IMR-90 (cell line): ENCODE results near the gene CTSH. TPM values are rescaled to one million over a fixed set of nuclear protein-coding genes. Genes with fewer than 3 reads are reported as not detected.

Experiments used
- ATAC-seq: fragments of 200-7000 bp; cut with Tn5 transposase; 2 replicates; pipeline ENCODE4 v1.9.1; 2020; ENCODE audit warnings: low read depth, mild to moderate bottlenecking, moderate library complexity
- BruUV-seq: library from RNA; stranded (reverse); fragments of 400-500 nt; replicated peaks from 2 replicates; lab custom pipeline; 2021; lab: Mats Ljungman, UMichigan
- CTCF ChIA-PET: fragments of 300-600 bp; formaldehyde crosslinking; extraction: SDS; loops from one replicate; lab custom pipeline; 2021; ENCODE audit warnings: antibody characterized with exemption; lab: Yijun Ruan, JAX
- POLR2A ChIA-PET: fragments of 300-600 bp; sonication (Branson Sonifier 250); formaldehyde crosslinking; loops from one replicate; lab custom pipeline; 2022; ENCODE audit warnings: antibody characterized with exemption; ENCODE audit not compliant: unreplicated experiment; lab: Charles Lee
- DNase-seq: peaks from one replicate; pipeline ENCODE4 v3.0.0; 2013
- H2AFZ ChIP-seq: replicated peaks from 2 replicates; pipeline ENCODE3; 2013; ENCODE audit warnings: low read length, mild to moderate bottlenecking; ENCODE audit not compliant: poor library complexity
- H2AK5ac ChIP-seq: 2 replicates; pipeline ENCODE4 v1.6.1; 2013; ENCODE audit warnings: low read depth, low read length, inconsistent platforms
- H2AK9ac ChIP-seq: replicated peaks from 2 replicates; pipeline ENCODE3; 2013; ENCODE audit warnings: mild to moderate bottlenecking, low read depth, low read length, moderate library complexity; ENCODE audit not compliant: poor library complexity
- H2BK120ac ChIP-seq: 2 replicates; pipeline ENCODE4 v1.6.1; 2013; ENCODE audit warnings: low read depth, low read length, inconsistent platforms
- H2BK15ac ChIP-seq: 3 replicates; pipeline ENCODE4 v1.6.1; 2013; ENCODE audit warnings: low read depth, low read length, inconsistent platforms
- H2BK20ac ChIP-seq: 2 replicates; pipeline ENCODE4 v1.6.1; 2013; ENCODE audit warnings: low read depth, mild to moderate bottlenecking, inconsistent platforms, low read length, moderate library complexity
- H2BK5ac ChIP-seq: 2 replicates; pipeline ENCODE4 v1.6.1; 2013; ENCODE audit warnings: mild to moderate bottlenecking, low read depth, low read length, inconsistent platforms; ENCODE audit not compliant: poor library complexity, severe bottlenecking
- H3K14ac ChIP-seq: replicated peaks from 2 replicates; pipeline ENCODE4 v1.6.1; 2013; ENCODE audit warnings: low read depth, low read length, inconsistent platforms
- H3K18ac ChIP-seq: 2 replicates; pipeline ENCODE4 v1.6.1; 2013; ENCODE audit warnings: low read depth, low read length, control low read depth
- H3K23ac ChIP-seq: 2 replicates; pipeline ENCODE4 v1.6.1; 2013; ENCODE audit warnings: low read depth, low read length, inconsistent platforms
- H3K27ac ChIP-seq: 2 replicates; pipeline ENCODE4 v1.5.1; 2013; ENCODE audit warnings: mild to moderate bottlenecking, control low read depth, low read length; ENCODE audit not compliant: insufficient read depth
- H3K27me3 ChIP-seq: 2 replicates; pipeline ENCODE4 v1.6.1; 2013; ENCODE audit warnings: low read length; ENCODE audit not compliant: control insufficient read depth, insufficient read depth
- H3K36me3 ChIP-seq: 2 replicates; pipeline ENCODE4 v1.6.1; 2013; ENCODE audit warnings: low read length, mixed read lengths; ENCODE audit not compliant: control insufficient read depth, insufficient read depth
- H3K4ac ChIP-seq: 2 replicates; pipeline ENCODE4 v1.6.1; 2013; ENCODE audit warnings: low read depth, low read length, inconsistent platforms
- H3K4me1 ChIP-seq: 2 replicates; pipeline ENCODE4 v1.6.1; 2013; ENCODE audit warnings: low read length, mixed read lengths; ENCODE audit not compliant: control insufficient read depth, insufficient read depth
- H3K4me2 ChIP-seq: 2 replicates; pipeline ENCODE4 v1.6.1; 2013; ENCODE audit warnings: low read depth, mild to moderate bottlenecking, control low read depth, low read length, moderate library complexity
- H3K4me3 ChIP-seq: 2 replicates; pipeline ENCODE4 v1.5.1; 2013; ENCODE audit warnings: low read depth, mild to moderate bottlenecking, control low read depth, low read length, moderate library complexity; ENCODE audit not compliant: insufficient read depth
- H3K56ac ChIP-seq: 2 replicates; pipeline ENCODE4 v1.6.1; 2013; ENCODE audit warnings: low read length, inconsistent platforms; ENCODE audit not compliant: insufficient read depth; ENCODE audit errors: extremely low read depth
- H3K79me1 ChIP-seq, 2 experiments: 2 replicates each; pipeline ENCODE4 v1.6.1; 2013; ENCODE audit warnings: low read length in 2 of 2, inconsistent platforms in 1 of 2, low read depth in 1 of 2
- H3K9ac ChIP-seq: 2 replicates; pipeline ENCODE4 v1.6.1; 2013; ENCODE audit warnings: low read depth, low read length, control low read depth
- H3K9me1 ChIP-seq: 2 replicates; pipeline ENCODE4 v1.6.1; 2013; ENCODE audit warnings: low read length, inconsistent platforms; ENCODE audit not compliant: insufficient read depth
- H3K9me3 ChIP-seq: 2 replicates; pipeline ENCODE4 v1.6.1; 2013; ENCODE audit warnings: low read length; ENCODE audit not compliant: control insufficient read depth, insufficient read depth
- H4K20me1 ChIP-seq: 2 replicates; pipeline ENCODE4 v1.6.1; 2013; ENCODE audit warnings: low read length, inconsistent platforms; ENCODE audit not compliant: insufficient read depth
- H4K5ac ChIP-seq: 2 replicates; pipeline ENCODE4 v1.6.1; 2013; ENCODE audit warnings: mild to moderate bottlenecking, low read depth, low read length, control low read depth
- H4K8ac ChIP-seq, 2 experiments: 2 replicates each; pipeline ENCODE4 v1.6.1; 2013; ENCODE audit warnings: low read depth in 2 of 2, low read length in 2 of 2, control low read depth in 1 of 2, inconsistent platforms in 1 of 2
- H4K91ac ChIP-seq: 2 replicates; pipeline ENCODE4 v1.6.1; 2013; ENCODE audit warnings: low read depth, low read length, inconsistent platforms; ENCODE audit not compliant: insufficient read depth
- CEBPB ChIP-seq: IDR thresholded peaks from 2 replicates; pipeline ENCODE4 v1.6.1; 2012; ENCODE audit warnings: low read depth, low read length, improper control_type of control experiment
- CHD1 ChIP-seq: IDR thresholded peaks from 2 replicates; pipeline ENCODE4 v1.6.1; 2012; ENCODE audit warnings: low read depth, low read length, improper control_type of control experiment
- MAFK ChIP-seq: IDR thresholded peaks from 2 replicates; pipeline ENCODE4 v1.6.1; 2012; ENCODE audit warnings: low read depth, low read length, improper control_type of control experiment
- MAZ ChIP-seq: IDR thresholded peaks from 2 replicates; pipeline ENCODE4 v1.6.1; 2012; ENCODE audit warnings: low read depth, mild to moderate bottlenecking, low read length, improper control_type of control experiment, moderate library complexity, borderline replicate concordance
- MXI1 ChIP-seq: IDR thresholded peaks from 2 replicates; pipeline ENCODE4 v1.6.1; 2012; ENCODE audit warnings: low read depth, mild to moderate bottlenecking, low read length, moderate library complexity, borderline replicate concordance
- NFE2L2 ChIP-seq: fragments of 150-350 bp; IDR thresholded peaks from 2 replicates; pipeline ENCODE4 v1.6.1; 2016; ENCODE audit warnings: low read depth, mild to moderate bottlenecking, low read length
- POLR2A ChIP-seq: IDR thresholded peaks from 2 replicates; pipeline ENCODE4 v1.6.1; 2012; ENCODE audit warnings: mild to moderate bottlenecking, low read depth, low read length
- RAD21 ChIP-seq: IDR thresholded peaks from 2 replicates; pipeline ENCODE4 v1.6.1; 2012; ENCODE audit warnings: low read length, improper control_type of control experiment
- RCOR1 ChIP-seq: IDR thresholded peaks from 2 replicates; pipeline ENCODE4 v1.6.1; 2012; ENCODE audit warnings: mild to moderate bottlenecking, low read length, improper control_type of control experiment; ENCODE audit not compliant: insufficient replicate concordance
- RFX5 ChIP-seq: IDR thresholded peaks from 2 replicates; pipeline ENCODE4 v1.8.0; 2012; ENCODE audit warnings: low read depth, mild to moderate bottlenecking, low read length, moderate library complexity
- SMC3 ChIP-seq: fragments of 150-350 bp; IDR thresholded peaks from 2 replicates; pipeline ENCODE4 v1.6.1; 2016; ENCODE audit warnings: low read depth, mild to moderate bottlenecking, antibody characterized with exemption, low read length, moderate library complexity
- WGBS, 2 experiments: methylation state at CpG; one replicate each; pipeline versions ENCODE4 v1.1.5 to v1.1.7; 2013; ENCODE audit warnings: missing lambda C conversion rate in 2 of 2; ENCODE audit not compliant: insufficient read length in 1 of 2; ENCODE audit errors: extremely low coverage in 2 of 2; 5-methylcytosine and 5-hydroxymethylcytosine counted together
- dilution Hi-C: fragments of 300-500 bp; cut with HindIII; formaldehyde crosslinking; loops from one replicate; pipeline ENCODE4 v1.14.3; 2018; ENCODE audit warnings: low sequenced_read_pairs; ENCODE audit not compliant: unreplicated experiment
- in situ Hi-C: fragments of 300-500 bp; cut with MboI; formaldehyde crosslinking; loops from 3 replicates; pipeline ENCODE4 v1.14.3; 2019; ENCODE audit warnings: low sequenced_read_pairs, inconsistent platforms, mixed read lengths
- intact Hi-C: fragments of 100-400 bp; cut with micrococcal nuclease; formaldehyde crosslinking; loops from 2 replicates; pipeline ENCODE4 v1.10.0; 2022
- polyA plus RNA-seq, 3 experiments: library from polyadenylated mRNA; depleted of rRNA; stranded (reverse); fragments of >200 nt; gene quantifications; 2 replicates each; pipeline ENCODE4 v1.2.3, GENCODE V29; 2012; ENCODE audit warnings: low replicate concordance in 1 of 3
- total RNA-seq: library from RNA; depleted of rRNA; stranded (reverse); fragments of >200 nt; gene quantifications from 2 replicates; pipeline ENCODE4 v1.2.3, GENCODE V29; 2012
- TF ChIP-seq, protein P1 (sequence below): conservative IDR thresholded peaks from 2 replicates; pipeline ENCODE4 v1.5.1; 2012; ENCODE audit warnings: mild to moderate bottlenecking, low read depth, low read length, improper control_type of control experiment
- TF ChIP-seq, protein P2 (sequence below): fragments of 150-350 bp; IDR thresholded peaks from 2 replicates; pipeline ENCODE4 v1.6.1; 2017; ENCODE audit warnings: mild to moderate bottlenecking, antibody characterized with exemption, low read length, low read depth
- TF ChIP-seq, protein P3 (sequence below): fragments of 150-350 bp; IDR thresholded peaks from 2 replicates; pipeline ENCODE4 v1.6.1; 2016; ENCODE audit warnings: low read depth, mild to moderate bottlenecking, low read length, moderate library complexity, borderline replicate concordance

Gene CTSH
- total and polyA plus RNA-seq, 2 of the 4 experiments (the other 2 are of a cell fraction): 11.7 to 13.9 TPM

DNA sequence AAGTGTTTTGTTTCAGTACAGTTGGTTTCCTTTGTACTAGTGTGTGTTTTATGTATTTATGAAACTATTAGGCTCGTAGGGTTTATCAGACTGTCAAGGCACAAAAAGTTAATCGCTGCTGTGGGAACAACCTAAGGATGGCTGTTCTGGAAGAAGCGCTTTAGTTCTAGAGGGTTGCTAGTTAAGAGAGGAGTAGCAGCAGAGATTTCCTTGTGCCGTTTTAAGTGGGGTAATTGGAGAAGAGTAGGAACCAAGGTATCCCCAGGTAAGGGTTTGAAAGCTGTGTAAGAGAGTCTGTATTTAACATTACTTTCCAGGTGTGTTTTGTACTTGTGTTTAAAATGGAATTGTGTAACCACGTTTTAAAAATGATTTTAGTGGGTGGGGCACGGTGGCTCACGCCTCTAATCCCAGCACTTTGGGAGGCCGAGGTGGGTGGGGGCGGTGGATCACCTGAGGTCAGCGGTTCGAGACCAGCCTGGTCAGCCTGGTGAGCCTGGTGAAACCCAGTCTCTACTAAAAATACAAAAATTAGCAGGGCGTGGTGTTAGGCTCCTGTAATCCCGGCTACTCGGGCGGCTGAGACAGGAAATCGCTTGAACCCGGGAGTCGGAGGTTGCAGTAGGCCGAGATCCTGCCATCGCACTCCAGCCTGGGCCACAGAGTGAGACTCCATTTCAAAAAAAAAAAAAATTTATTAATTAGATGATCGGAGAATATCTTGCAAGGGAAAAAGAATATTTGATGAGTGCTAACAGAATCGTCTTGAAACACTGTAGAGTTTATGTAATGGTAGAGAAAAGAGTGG, 69.5 kb downstream of the CTSH start:
- H4K20me1 ChIP-seq: peaks cover 69% of the 10 kb centered on the region
- CTCF ChIA-PET: no interaction called here
- in situ Hi-C loops: no loop called here
- intact Hi-C loops: no loop called here
- peak overlapping the region; percentile 67 for H3K4me3 ChIP-seq
- H3K4ac ChIP-seq: no peak overlapping the region
- H3K9me1 ChIP-seq: 0 out of 2 replicates have a peak, but pooled peaks cover 3% of the 10 kb centered on the region
- H2BK5ac ChIP-seq: peak overlapping the region; percentile 56
- H3K79me1 ChIP-seq: peaks cover 3 to 22% of the 10 kb centered on the region in 2 experiments; a peak in 2 of 4 replicates
- no peak overlapping the region for H4K91ac ChIP-seq
- no peak overlapping the region for H2AK9ac ChIP-seq
- no peak overlapping the region for H2BK120ac ChIP-seq
- no peak overlapping the region for H4K8ac ChIP-seq
- no peak overlapping the region for H2BK15ac ChIP-seq
- H2BK20ac ChIP-seq: no peak overlapping the region
- dilution Hi-C loops: no loop called here
- H3K36me3 ChIP-seq: peaks cover 3% of the 10 kb centered on the region
- POLR2A ChIA-PET: no interaction called here
- BruUV-seq: no TSS peak
- DNase-seq: peak; percentile 7
- no peaks in the 10 kb centered on the region for H3K9me3 ChIP-seq
- no peak overlapping the region for H2AFZ ChIP-seq
- peak overlapping the region; percentile 0; the same call in 1 of the 2 replicates for H3K14ac ChIP-seq
- H3K23ac ChIP-seq: peak overlapping the region; percentile 39
- H3K27me3 ChIP-seq: no peaks in the 10 kb centered on the region
- peak overlapping the region; percentile 98; the same call in 1 of the 2 replicates for H3K9ac ChIP-seq
- peak overlapping the region; percentile 96 for H3K4me2 ChIP-seq
- peak overlapping the region; percentile 28; the same call in 1 of the 2 replicates for H3K27ac ChIP-seq
- ATAC-seq: no peak
- WGBS, 2 experiments: 43 to 100% methylated on average over 1 to 7 of the region's 22 CpGs
- H3K56ac ChIP-seq: peak overlapping the region; percentile 41; the same call in 1 of the 2 replicates
- H2AK5ac ChIP-seq: no peak overlapping the region
- H4K5ac ChIP-seq: no peak overlapping the region
- H3K18ac ChIP-seq: no peak overlapping the region
- H3K4me1 ChIP-seq: peaks cover 10% of the 10 kb centered on the region
- no peak for TF ChIP-seq RCOR1
- TF ChIP-seq, protein P1, sequence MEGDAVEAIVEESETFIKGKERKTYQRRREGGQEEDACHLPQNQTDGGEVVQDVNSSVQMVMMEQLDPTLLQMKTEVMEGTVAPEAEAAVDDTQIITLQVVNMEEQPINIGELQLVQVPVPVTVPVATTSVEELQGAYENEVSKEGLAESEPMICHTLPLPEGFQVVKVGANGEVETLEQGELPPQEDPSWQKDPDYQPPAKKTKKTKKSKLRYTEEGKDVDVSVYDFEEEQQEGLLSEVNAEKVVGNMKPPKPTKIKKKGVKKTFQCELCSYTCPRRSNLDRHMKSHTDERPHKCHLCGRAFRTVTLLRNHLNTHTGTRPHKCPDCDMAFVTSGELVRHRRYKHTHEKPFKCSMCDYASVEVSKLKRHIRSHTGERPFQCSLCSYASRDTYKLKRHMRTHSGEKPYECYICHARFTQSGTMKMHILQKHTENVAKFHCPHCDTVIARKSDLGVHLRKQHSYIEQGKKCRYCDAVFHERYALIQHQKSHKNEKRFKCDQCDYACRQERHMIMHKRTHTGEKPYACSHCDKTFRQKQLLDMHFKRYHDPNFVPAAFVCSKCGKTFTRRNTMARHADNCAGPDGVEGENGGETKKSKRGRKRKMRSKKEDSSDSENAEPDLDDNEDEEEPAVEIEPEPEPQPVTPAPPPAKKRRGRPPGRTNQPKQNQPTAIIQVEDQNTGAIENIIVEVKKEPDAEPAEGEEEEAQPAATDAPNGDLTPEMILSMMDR: no peak
- TF ChIP-seq, protein P2, sequence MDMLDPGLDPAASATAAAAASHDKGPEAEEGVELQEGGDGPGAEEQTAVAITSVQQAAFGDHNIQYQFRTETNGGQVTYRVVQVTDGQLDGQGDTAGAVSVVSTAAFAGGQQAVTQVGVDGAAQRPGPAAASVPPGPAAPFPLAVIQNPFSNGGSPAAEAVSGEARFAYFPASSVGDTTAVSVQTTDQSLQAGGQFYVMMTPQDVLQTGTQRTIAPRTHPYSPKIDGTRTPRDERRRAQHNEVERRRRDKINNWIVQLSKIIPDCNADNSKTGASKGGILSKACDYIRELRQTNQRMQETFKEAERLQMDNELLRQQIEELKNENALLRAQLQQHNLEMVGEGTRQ: no peak
- TF ChIP-seq NFE2L2: no peak
- TF ChIP-seq MAFK: no peak
- no peak for TF ChIP-seq RAD21
- TF ChIP-seq MAZ: no peak
- TF ChIP-seq POLR2A: no peak
- no peak for TF ChIP-seq RFX5
- no peak for TF ChIP-seq CHD1
- no peak for TF ChIP-seq SMC3
- TF ChIP-seq CEBPB: no peak
- no peak for TF ChIP-seq MXI1
- TF ChIP-seq, protein P3, sequence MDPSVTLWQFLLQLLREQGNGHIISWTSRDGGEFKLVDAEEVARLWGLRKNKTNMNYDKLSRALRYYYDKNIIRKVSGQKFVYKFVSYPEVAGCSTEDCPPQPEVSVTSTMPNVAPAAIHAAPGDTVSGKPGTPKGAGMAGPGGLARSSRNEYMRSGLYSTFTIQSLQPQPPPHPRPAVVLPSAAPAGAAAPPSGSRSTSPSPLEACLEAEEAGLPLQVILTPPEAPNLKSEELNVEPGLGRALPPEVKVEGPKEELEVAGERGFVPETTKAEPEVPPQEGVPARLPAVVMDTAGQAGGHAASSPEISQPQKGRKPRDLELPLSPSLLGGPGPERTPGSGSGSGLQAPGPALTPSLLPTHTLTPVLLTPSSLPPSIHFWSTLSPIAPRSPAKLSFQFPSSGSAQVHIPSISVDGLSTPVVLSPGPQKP: no peak
